ENCODE measurements around the gene FJX1.
"Not testable (repeated sequence)": the region's sequence is repeated elsewhere in the genome, so short reads cannot be mapped to it uniquely, and the experiment has no call there.

Gene FJX1

DNA sequence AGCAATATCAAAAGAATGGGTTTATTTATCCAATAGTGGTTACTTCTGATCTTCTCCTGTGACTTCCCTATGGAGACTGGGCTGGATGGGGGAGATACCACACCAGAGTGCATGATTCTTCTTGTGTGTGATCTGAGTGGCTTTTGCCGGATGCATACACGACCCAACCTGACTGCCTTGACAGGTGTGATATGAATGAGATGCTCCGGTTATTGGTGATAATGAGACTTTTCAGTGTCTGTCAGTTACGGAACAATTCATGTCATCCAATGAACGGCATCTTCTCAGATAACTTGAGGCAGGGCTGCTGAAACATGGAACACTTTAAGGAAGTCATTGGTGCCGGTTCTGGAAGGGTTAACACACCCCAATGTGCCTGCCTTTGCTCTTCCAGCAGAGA is 17.7 kb downstream of the FJX1 start:
- no peak for DNase-seq

- DNase-seq, result no peak
Measured at GRCh38 chr11:35639591-35640179, 21.4 kb downstream of the FJX1 start.

GRCh38 chr11:35641171-35641897 is 23.1 kb downstream of the FJX1 start:
- no peak for DNase-seq

GRCh38 chr11:35641964-35642363 is 23.7 kb downstream of the FJX1 start:
- no peak for DNase-seq

GRCh38 chr11:35647421-35648093 is 29.3 kb downstream of the FJX1 start:
- no peak for DNase-seq

DNA sequence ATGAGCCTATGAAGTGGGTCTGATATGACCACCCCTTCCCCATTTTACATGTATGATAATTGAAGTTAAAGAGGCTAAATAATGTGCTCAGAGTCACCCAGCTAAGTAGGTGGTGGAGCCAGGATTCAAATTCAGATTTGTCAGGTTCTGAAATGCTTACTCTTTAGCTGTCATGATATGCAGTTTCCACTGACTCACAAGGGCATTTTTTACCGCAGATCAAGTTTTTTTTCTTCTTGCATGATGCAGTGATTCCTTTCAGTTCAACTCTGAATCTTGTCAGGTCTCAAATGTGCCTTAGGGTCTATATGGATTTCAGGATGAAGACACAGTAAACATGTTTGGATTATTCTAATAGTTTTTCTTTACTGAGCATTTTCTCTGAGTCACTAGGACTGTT is 31.7 kb downstream of the FJX1 start:
- no peak for DNase-seq

DNA sequence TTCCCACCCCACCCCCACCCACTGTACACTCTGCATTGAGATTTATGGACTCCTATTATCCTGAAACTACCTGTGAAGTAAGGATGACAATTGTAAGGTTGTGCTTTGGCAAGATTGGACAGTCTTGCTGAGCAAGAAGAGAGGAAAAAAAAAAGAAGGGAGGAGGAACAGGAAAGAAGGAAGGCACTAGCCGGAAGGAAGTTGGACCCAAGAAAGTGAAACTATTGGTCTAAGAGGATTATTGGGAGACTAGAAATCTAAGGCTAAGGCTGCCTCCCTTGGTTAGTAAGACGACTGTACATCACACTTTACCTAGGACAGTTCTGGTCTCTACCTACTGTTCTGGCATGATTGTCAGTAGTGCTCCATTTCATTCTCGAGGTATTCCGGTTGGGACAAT is 32.2 kb downstream of the FJX1 start:
- no peak for DNase-seq

GRCh38 chr11:35651263-35651662 is 33.0 kb downstream of the FJX1 start:
- DNase-seq, result no peak

DNA sequence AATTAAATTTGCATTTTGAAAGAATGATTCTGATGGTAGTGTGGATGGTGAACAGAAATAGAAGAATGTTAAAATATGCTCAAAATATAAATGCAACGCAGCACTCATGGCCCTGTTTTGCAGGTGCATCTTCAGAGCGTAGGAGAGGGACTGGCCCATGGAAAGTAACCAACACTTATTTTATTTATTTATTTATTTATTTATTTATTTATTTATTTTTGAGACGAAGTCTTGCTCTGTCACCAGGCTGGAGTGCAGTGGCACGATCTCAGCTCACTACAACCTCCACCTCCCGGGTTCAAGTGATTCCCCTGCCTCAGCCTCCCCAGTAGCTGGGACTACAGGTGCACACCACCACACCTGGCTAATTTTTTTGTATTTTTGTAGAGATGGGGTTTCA is 34.5 kb downstream of the FJX1 start:
- not testable (repeated sequence) for DNase-seq

- DNase-seq, result no peak
Measured at GRCh38 chr11:35654711-35655110, 36.5 kb downstream of the FJX1 start.

- DNase-seq, result no peak
Measured at GRCh38 chr11:35655254-35655653, 37.0 kb downstream of the FJX1 start.

DNA sequence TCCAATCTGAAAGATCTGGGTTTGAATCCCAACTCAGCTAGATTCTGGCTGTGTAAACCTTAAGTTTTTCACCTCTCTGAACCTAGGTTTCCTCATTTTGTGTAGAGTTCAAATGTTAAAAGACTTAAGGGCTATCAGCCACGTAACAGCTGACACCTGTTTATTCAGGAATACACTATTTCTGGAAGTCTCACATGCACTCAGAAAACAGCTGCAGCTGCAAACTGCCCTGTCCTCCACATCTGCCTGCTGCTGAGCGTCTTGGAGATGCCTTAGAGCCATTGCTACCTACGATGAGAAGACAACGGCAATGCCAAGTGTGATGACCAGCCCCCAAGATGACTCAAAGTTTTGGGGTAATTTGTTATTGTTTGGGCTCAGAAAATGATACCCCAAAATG is 37.6 kb downstream of the FJX1 start:
- no peak for DNase-seq

DNA sequence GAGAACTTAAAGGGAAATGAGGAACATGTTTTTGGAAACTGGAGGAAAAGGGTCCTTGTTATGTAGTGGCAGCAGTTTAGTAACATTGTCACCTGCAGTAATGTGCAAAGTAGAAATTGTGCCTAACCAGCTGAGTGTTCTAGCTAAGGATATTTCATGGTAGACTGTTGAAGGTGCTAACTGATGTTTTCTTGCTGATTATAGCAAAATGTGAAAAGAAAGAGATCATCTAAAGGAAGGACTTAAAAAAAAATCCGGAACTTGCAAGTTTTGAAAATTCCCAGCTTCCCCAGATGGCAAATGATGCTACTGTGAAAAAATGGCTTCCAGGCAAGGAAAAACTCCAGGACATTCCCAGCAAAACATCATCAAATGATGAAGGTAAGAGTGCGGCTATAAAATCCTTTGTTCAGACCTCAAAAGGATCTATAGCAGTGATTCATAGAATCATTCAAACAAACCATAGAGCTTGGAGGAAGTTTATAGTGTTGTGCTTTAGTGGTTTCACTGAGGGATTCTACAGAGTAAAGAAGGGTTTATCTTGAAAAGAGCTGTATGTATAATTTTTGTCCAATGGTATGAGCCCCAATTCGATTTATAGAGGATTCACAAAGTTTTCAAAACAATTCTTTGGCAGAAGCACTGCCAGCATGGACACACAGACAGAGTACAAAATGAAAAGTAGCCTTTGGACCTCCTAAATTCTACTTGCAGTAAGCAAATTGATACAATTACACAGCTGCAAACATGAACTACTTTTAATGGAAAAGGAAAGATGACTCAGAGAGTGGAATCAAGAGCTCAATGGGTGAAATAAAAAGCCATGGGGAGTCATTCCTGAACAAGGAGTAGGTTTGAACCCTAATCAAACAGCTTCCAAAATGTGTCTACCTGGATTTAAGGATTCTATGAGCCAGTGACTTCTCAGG is 40.0 kb downstream of the FJX1 start:
- no peak for DNase-seq

DNA sequence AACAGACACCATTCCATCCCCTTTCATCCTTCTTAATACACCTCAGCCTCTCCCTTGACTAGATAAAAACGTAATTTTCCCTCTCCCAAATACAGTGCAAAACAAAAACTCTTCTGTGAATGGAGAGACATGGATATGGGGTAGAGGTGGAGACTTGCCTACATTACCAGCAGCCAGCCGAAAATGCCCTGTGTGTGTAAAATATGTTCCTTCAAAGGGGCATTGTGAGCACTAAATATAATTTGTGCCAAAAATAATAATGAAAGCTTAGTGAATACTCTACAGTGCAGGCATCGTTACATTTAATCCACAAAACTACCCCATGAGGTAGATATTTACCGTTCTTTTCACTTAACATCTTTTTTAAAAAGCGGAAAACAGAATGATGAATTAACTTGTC is 43.3 kb downstream of the FJX1 start:
- DNase-seq, result no peak

GRCh38 chr11:35662061-35662648 is 43.9 kb downstream of the FJX1 start:
- DNase-seq, result no peak

DNA sequence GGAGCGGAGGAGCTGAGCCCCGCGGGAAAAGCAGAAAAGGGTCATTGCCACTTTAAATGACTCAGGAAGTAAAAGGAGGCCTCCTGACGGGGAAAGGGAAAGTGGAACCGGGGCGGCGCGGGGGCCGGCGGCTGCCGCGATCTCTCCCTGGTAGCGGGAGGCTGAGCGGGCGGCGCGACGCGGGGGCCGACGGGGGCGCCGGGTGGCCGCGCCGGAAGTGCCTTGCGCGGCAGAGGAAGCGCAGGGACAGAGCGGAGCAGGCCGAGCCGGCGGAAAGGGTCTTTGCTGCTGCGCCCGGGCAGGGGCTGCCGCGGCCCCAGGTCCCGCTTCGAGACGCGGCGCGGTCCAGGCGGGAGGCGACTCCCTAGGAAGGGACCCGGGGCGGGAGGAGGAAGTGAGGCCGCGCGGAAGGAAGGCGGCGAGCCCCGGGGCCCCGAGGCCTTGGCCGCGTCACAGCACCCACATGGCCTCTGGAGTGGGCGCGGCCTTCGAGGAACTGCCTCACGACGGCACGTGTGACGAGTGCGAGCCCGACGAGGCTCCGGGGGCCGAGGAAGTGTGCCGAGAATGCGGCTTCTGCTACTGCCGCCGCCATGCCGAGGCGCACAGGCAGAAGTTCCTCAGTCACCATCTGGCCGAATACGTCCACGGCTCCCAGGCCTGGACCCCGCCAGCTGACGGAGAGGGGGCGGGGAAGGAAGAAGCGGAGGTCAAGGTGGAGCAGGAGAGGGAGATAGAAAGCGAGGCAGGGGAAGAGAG is 44.6 kb downstream of the FJX1 start, which contains the start of gene TRIM44:
TSS of gene TRIM44 (plus strand) at position 127 of the 759 bp plus-strand sequence. CDS start at position 464, 337 bp downstream.
- DNase-seq, result peak; percentile 87

- no peak for DNase-seq
Measured at GRCh38 chr11:35663408-35663702, 45.1 kb downstream of the FJX1 start.

DNA sequence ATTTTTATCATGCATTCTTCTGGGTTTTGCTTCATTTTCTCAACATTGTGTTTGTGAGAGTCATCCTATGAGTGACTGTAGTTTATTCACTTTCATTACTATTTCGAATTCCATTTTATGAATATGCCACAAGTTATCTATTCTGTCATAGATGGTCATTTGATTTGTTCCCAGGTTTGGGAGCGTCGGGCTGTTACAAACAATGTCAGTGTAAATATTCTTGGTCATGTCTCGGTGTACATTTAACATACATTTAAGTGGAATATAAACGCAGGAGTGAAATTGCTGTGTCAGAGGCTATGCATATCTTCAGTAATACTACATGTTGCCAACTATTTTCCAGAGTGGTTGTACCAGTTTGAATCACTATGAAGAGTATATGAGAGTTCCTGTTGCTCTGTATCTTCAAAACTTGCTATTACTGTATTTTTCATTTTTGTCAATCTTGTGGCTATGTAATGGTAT is 46.7 kb downstream of the FJX1 start:
- peak; percentile 27 for DNase-seq

DNA sequence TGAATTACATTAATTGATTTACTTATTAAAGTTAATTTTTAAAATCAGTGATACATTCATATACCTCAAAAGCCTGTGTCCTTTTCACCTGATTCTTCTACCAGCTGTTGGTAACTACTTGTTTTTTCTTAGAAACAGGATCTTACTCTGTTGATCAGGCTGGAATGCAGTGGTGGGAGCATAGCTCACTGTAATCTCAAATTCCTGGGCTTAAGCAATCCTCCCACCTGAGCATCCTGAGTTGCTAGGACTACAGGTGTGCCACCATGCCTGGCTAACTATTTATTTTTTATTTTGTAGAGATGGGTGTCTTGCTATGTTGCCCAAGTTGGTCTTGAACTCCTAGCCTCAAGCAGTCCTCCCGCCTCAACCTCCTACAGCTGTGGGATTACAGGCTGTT is 49.0 kb downstream of the FJX1 start:
- no peak for DNase-seq

DNA sequence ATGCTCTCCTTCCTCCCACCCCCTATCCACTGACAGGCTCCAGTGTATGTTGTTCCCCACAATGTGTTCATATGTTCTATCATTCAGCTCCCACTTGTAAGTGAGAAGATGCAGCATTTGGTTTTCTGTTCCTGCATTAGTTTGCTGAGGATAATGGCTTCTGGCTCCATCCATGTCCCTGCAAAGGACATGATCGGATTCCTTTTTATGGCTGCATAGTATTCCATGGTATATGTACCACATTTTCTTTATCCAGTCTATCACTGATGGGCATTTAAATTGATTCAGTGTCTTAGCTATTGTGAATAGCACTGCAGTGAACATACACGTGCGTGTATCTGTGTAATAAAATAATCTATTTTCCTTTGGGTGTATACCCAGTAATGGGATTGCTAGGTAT is 50.1 kb downstream of the FJX1 start:
- DNase-seq, result not testable (repeated sequence)
